MG63 (cell line): ENCODE measurements around the gene SOCS7. TPM values are rescaled to one million over a fixed set of nuclear protein-coding genes. Genes with fewer than 3 reads are reported as not detected.

Experiments used
- DNase-seq: peaks from one replicate; pipeline ENCODE4 v3.0.0-alpha.2; 2020
- H3K27me3 ChIP-seq: fragments of 250-450 bp; sonication (Bioruptor Pico); 2 replicates; pipeline ENCODE4 v1.5.1; 2020; ENCODE audit warnings: mild to moderate bottlenecking, moderate library complexity
- H3K36me3 ChIP-seq: fragments of 250-450 bp; sonication (Bioruptor Pico); 2 replicates; pipeline ENCODE4 v1.5.1; 2020; ENCODE audit warnings: mild to moderate bottlenecking, moderate library complexity
- H3K4me3 ChIP-seq: fragments of 250-450 bp; sonication (Bioruptor Pico); 2 replicates; pipeline ENCODE4 v1.5.1; 2020; ENCODE audit warnings: mild to moderate bottlenecking, moderate library complexity
- H3K9me3 ChIP-seq: fragments of 250-450 bp; sonication (Bioruptor Pico); 2 replicates; pipeline ENCODE4 v1.5.1; 2020; ENCODE audit warnings: mild to moderate bottlenecking, moderate library complexity
- total RNA-seq: library from RNA; depleted of rRNA; stranded (reverse); fragments of >200 nt; shearing (Covaris generic); gene quantifications from 2 replicates; pipeline ENCODE4 v1.2.3, GENCODE V29; 2014; ENCODE audit warnings: low replicate concordance

Gene SOCS7
- total RNA-seq, 1 experiment from 2014 or later = 17.4 TPM

DNA sequence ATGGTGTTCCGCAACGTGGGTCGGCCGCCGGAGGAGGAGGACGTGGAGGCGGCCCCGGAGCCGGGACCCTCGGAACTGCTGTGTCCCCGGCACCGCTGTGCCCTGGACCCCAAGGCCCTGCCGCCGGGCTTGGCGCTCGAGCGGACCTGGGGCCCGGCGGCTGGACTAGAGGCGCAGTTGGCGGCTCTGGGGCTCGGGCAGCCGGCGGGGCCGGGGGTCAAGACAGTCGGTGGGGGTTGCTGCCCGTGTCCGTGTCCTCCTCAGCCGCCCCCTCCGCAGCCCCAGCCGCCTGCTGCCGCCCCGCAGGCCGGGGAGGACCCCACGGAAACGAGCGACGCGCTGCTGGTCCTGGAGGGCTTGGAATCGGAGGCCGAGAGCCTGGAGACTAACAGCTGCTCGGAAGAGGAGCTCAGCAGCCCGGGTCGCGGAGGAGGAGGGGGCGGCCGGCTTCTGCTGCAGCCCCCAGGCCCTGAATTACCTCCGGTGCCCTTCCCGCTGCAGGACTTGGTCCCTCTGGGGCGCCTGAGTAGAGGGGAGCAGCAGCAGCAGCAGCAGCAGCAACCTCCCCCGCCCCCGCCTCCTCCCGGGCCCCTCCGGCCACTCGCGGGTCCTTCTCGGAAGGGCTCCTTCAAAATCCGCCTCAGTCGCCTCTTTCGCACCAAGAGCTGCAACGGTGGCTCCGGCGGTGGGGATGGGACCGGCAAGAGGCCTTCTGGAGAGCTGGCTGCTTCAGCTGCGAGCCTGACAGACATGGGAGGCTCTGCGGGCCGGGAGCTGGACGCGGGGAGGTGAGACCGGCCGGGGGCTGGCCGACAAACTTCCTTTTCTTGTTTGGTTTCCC, 821 bp downstream of the SOCS7 start:
- Histone ChIP-seq H3K27me3 (no peaks in the 10 kb centered on the region), H3K9me3 (no peaks in the 10 kb centered on the region), H3K36me3 (peaks cover 2% of the 10 kb centered on the region), H3K4me3 (peak overlapping the region; percentile 53)
- DNase-seq = peak; percentile 38

DNA sequence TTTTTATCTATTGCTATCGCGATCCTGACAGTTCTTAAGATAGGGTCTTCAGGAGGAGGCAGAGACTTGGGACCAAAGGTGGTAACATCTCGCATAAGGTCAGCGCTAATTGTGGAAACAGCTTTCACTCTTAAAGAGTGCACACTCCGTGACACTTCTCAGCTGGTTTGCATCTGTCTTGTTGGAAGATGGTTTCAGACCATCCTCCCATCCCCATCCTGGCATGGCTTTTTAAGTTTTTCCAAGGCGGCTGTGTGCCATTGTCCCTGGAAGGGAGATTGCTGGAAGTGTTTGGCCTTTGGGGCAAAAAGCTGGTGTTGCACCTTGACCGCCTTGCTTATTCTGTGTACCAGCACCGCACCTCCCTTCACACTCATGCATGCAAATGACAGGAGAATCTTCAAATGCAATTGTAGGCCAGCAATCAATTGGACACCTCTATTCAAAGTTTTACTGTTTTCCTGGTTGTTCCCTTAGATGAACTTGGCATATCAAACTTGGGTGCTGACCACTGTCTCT, 1.5 kb downstream of the SOCS7 start:
- no peak for DNase-seq
- H3K9me3 ChIP-seq = no peaks in the 10 kb centered on the region
- H3K27me3 ChIP-seq = no peaks in the 10 kb centered on the region
- peak overlapping the region; percentile 53 for H3K4me3 ChIP-seq
- H3K36me3 ChIP-seq = peaks cover 2% of the 10 kb centered on the region

- Histone ChIP-seq H3K9me3 (no peaks in the 10 kb centered on the region), H3K27me3 (no peaks in the 10 kb centered on the region), H3K4me3 (peak overlapping the region; percentile 53), H3K36me3 (peaks cover 2% of the 10 kb centered on the region)
- DNase-seq = no peak
These were observed 2.0 kb downstream of the SOCS7 start for GRCh38 chr17:38353668-38354067.

GRCh38 chr17:38354466-38354865, 2.8 kb downstream of the SOCS7 start:
- DNase-seq = no peak
- H3K9me3 ChIP-seq = no peaks in the 10 kb centered on the region
- no peaks in the 10 kb centered on the region for H3K27me3 ChIP-seq
- peaks cover 2% of the 10 kb centered on the region for H3K36me3 ChIP-seq
- no peak overlapping the region for H3K4me3 ChIP-seq

GRCh38 chr17:38355251-38355650, 3.6 kb downstream of the SOCS7 start:
- Histone ChIP-seq H3K27me3 (no peaks in the 10 kb centered on the region), H3K4me3 (no peak overlapping the region), H3K36me3 (peaks cover 2% of the 10 kb centered on the region), H3K9me3 (no peaks in the 10 kb centered on the region)
- no peak for DNase-seq

DNA sequence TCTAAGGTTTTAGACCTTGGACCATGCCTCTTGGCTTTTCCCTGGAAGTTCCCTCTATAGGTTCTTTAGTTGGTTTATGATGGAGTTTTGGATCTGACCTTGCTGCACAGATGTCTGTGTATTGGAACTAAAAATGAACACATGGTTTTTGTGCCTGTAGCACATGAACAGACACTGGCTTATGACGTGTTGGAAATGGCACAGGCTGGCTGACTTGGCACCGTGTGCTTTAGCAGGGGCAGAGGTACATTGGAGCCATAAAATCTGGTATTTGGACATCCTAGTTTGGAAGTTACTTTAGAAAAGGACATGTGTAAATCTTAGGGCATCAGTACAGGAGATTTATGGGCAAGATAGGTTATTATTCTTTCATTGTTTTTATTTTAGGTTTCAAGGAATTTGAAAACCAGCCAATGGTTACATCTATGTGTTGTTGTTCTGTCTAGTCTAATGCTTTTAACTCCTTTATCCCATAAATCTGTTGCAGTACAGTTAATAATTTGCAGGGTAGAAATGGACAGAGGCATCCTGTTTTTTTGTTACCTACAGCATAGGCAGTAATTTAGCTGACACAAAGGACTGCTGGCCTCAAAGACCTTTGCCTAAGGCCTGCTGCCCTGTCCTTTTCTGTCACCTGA, 6.0 kb downstream of the SOCS7 start:
- no peaks in the 10 kb centered on the region for H3K27me3 ChIP-seq
- H3K9me3 ChIP-seq = no peaks in the 10 kb centered on the region
- peaks cover 16% of the 10 kb centered on the region for H3K36me3 ChIP-seq
- DNase-seq = no peak
- no peak overlapping the region for H3K4me3 ChIP-seq

GRCh38 chr17:38358586-38359513, 7.2 kb downstream of the SOCS7 start:
- DNase-seq = no peak
- peaks cover 23% of the 10 kb centered on the region for H3K36me3 ChIP-seq
- H3K4me3 ChIP-seq = no peak overlapping the region
- no peaks in the 10 kb centered on the region for H3K9me3 ChIP-seq
- H3K27me3 ChIP-seq = no peaks in the 10 kb centered on the region

GRCh38 chr17:38361694-38362465, 10.2 kb downstream of the SOCS7 start:
- H3K9me3 ChIP-seq = no peaks in the 10 kb centered on the region
- no peak for DNase-seq
- peaks cover 41% of the 10 kb centered on the region for H3K36me3 ChIP-seq

GRCh38 chr17:38363016-38363415, 11.4 kb downstream of the SOCS7 start:
- Histone ChIP-seq H3K9me3 (no peaks in the 10 kb centered on the region), H3K4me3 (no peak overlapping the region), H3K36me3 (peaks cover 50% of the 10 kb centered on the region), H3K27me3 (no peaks in the 10 kb centered on the region)
- no peak for DNase-seq

More at GRCh38 chr17:38361694-38362465, 10.2 kb downstream of the SOCS7 start:
- Histone ChIP-seq H3K27me3 (no peaks in the 10 kb centered on the region), H3K4me3 (no peak overlapping the region)

DNA sequence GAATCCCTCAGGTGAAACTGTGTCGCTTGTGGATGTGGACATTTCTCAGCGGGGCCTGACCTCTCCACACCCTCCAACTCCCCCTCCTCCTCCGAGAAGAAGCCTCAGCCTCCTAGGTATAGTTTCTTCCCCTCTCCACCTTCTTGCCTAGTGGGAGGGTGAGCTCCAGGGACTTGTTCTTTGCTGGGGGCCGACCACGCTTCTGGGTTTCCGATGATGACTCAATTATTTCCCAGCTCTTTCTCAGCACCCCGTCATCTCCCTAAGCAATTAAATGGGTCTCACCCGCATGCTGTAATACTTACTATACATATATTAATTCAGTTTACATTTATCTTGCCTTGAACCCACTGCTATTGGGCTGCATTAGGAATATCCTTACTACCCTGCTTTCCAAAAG, 13.1 kb downstream of the SOCS7 start:
- Histone ChIP-seq H3K4me3 (no peak overlapping the region), H3K27me3 (no peaks in the 10 kb centered on the region), H3K36me3 (peaks cover 63% of the 10 kb centered on the region), H3K9me3 (no peaks in the 10 kb centered on the region)
- DNase-seq = no peak

DNA sequence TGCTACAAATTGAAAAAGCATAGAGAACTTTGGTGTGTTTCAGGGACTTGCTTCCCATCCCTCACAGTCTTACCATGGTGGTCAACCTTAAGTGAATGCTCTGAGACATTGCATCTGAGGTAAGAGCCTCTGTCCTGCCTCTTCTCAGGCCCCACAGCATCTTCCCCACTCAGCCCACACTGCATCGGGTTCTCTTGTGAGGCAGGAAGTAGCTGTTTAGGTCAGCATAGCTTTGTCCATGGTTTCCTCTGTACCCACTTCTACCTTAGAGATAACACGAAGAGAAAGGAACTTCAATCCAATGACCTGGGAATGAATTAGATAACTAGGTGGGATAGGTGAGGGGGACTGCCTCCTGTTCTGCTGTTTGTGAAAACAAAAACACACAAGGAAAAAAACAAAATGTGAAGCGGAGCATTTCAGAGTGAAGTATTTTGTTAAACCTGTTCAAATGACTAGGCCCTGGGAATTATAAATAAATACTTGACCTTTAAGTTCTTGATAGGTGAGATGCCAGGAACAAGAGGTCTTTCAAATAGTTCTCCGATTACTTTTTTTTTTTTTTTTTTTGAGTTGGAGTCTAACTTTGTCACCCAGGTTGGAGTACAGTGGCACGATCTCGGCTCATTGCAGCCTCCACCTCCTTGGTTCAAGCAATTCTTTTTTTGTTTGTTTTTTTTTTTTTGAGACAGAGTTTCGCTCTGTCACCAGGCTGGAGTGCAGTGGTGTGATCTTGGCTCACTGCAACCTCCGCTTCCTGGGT, 17.7 kb downstream of the SOCS7 start:
- peaks cover 69% of the 10 kb centered on the region for H3K36me3 ChIP-seq

GRCh38 chr17:38379448-38379847, 27.8 kb downstream of the SOCS7 start:
- Histone ChIP-seq H3K36me3 (peaks cover 46% of the 10 kb centered on the region), H3K4me3 (no peak overlapping the region), H3K9me3 (no peaks in the 10 kb centered on the region), H3K27me3 (no peaks in the 10 kb centered on the region)
- no peak for DNase-seq

More for the DNA sequence above, 17.7 kb downstream of the SOCS7 start:
- H3K27me3 ChIP-seq = no peaks in the 10 kb centered on the region
- no peaks in the 10 kb centered on the region for H3K9me3 ChIP-seq
- DNase-seq = no peak
- H3K4me3 ChIP-seq = no peak overlapping the region

- no peak overlapping the region for H3K4me3 ChIP-seq
- DNase-seq = no peak
- H3K9me3 ChIP-seq = no peaks in the 10 kb centered on the region
- no peaks in the 10 kb centered on the region for H3K27me3 ChIP-seq
- peaks cover 44% of the 10 kb centered on the region for H3K36me3 ChIP-seq
These were observed 43.4 kb downstream of the SOCS7 start for GRCh38 chr17:38395090-38395489.

- no peak overlapping the region for H3K4me3 ChIP-seq
- H3K27me3 ChIP-seq = no peaks in the 10 kb centered on the region
- peaks cover 55% of the 10 kb centered on the region for H3K36me3 ChIP-seq
- DNase-seq = no peak
- no peaks in the 10 kb centered on the region for H3K9me3 ChIP-seq
These were observed 45.6 kb downstream of the SOCS7 start for GRCh38 chr17:38397227-38397626.

- no peak for DNase-seq
These were observed 48.6 kb downstream of the SOCS7 start for GRCh38 chr17:38400286-38400685.

More at GRCh38 chr17:38400286-38400685, 48.6 kb downstream of the SOCS7 start:
- Histone ChIP-seq H3K36me3 (peaks cover 46% of the 10 kb centered on the region), H3K9me3 (no peaks in the 10 kb centered on the region), H3K4me3 (no peak overlapping the region), H3K27me3 (no peaks in the 10 kb centered on the region)
